ENCODE results near the gene MIPEP.

GRCh38 chr13:23722726-23723453 is 166.3 kb downstream of the MIPEP start:
- no peak for TF ChIP-seq CTCF (IDR thresholded peaks at IDR 0.05)
- no peak for TF ChIP-seq POLR2A (IDR thresholded peaks at IDR 0.05)

All from adrenal gland (tissue), 5 donors.